ENCODE results near the gene AARS2. TPM values are rescaled to one million over a fixed set of nuclear protein-coding genes. Genes with fewer than 3 reads are reported as not detected.

Gene AARS2
- total RNA-seq, 6 donors from 2014 or later = 11.1 to 23.0 (median 12.0) TPM

DNA sequence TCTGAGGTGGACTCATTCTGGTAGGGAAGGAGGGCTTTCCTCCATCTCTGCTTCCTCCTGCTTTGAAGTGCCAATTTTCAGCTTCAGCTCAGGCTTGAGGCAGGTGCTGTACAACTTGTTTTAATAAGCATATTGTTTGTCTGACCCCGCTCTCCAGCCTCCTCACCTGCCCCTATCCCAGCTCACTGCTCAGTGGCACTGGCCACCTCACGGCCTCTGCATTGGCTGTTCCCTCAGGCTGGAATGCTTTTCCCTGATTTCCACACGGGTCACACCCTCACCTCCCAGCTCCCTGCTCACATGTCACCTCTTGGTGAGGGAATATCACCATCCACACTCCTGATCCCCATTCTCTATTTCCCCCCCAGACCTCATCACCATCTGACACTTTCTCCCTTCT, 14.3 kb downstream of the AARS2 start:
- DNase-seq (no peak), ATAC-seq (ENCODE audit: low FRiP score in 2 of 2) (no peak)
- TF ChIP-seq, protein P1, sequence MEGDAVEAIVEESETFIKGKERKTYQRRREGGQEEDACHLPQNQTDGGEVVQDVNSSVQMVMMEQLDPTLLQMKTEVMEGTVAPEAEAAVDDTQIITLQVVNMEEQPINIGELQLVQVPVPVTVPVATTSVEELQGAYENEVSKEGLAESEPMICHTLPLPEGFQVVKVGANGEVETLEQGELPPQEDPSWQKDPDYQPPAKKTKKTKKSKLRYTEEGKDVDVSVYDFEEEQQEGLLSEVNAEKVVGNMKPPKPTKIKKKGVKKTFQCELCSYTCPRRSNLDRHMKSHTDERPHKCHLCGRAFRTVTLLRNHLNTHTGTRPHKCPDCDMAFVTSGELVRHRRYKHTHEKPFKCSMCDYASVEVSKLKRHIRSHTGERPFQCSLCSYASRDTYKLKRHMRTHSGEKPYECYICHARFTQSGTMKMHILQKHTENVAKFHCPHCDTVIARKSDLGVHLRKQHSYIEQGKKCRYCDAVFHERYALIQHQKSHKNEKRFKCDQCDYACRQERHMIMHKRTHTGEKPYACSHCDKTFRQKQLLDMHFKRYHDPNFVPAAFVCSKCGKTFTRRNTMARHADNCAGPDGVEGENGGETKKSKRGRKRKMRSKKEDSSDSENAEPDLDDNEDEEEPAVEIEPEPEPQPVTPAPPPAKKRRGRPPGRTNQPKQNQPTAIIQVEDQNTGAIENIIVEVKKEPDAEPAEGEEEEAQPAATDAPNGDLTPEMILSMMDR (IDR thresholded peaks at IDR 0.05) = no peak
- TF ChIP-seq EP300 (IDR thresholded peaks at IDR 0.05) = no peak
- TF ChIP-seq POLR2AphosphoS5 (IDR thresholded peaks at IDR 0.05) = no peak
- TF ChIP-seq POLR2A (IDR thresholded peaks at IDR 0.05) = no peak
- H3K9me3 ChIP-seq = no peaks in the 10 kb centered on the region
- no peak overlapping the region for H3K4me3 ChIP-seq
- peaks cover 10 to 18% (median 13%) of the 10 kb centered on the region in 4 donors for H3K4me1 ChIP-seq
- H3K36me3 ChIP-seq = peaks cover 9 to 39% (median 35%) of the 10 kb centered on the region in 4 donors
- H3K27me3 ChIP-seq = peaks cover 0 to 26% (median 14%) of the 10 kb centered on the region in 4 donors
- WGBS, 2 donors = 84 to 90% methylated on average over 3 of the region's 3 CpGs
- no peak overlapping the region for H3K27ac ChIP-seq

DNA sequence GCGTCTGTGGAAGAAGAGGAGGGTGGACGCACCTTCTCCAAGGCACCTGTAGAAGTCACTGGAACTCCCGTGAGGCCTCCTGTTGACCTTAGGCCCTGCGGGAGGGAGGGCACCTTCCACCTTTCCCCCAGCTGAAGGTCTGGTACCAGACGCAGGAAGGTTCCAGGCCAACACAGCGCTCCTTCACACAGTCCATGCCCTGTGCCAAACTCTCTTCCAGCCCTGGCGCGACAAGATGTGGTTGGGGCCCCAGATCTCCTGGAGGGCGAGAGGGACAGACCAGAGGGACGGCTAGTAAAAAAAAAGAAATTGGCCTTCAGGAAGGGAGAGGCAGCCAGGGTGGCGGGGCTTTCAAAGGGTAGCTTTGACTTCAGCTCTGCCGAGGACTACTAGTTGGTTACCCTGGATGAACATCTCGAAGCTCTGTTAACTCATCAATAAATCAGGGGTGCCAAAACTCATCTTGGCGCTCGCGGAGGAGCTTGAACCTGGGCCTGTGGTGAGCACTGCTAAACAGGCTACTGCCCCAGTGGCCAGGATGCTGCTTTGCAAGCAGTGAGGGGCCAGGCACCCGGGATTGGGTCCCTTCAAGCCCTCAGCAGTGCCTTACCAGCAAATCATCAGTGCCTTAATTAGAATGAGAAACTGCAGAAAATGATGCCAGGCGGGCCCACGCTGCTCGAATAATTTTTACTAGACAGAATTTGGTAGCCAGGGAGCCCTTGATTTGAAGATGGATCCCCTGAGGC, 14.9 kb downstream of the AARS2 start:
- H3K4me3 ChIP-seq = peak overlapping the region in 2 of 4 donors; percentile 51 to 52
- H3K4me1 ChIP-seq = peaks cover 10 to 18% (median 13%) of the 10 kb centered on the region in 4 donors
- ATAC-seq (ENCODE audit: low FRiP score in 2 of 2) = no peak
- H3K9me3 ChIP-seq = no peaks in the 10 kb centered on the region
- no peak for DNase-seq
- peaks cover 7 to 33% (median 29%) of the 10 kb centered on the region in 4 donors for H3K36me3 ChIP-seq
- H3K27me3 ChIP-seq = peaks cover 0 to 26% (median 14%) of the 10 kb centered on the region in 4 donors
- TF ChIP-seq EP300 (IDR thresholded peaks at IDR 0.05) (no peak), POLR2AphosphoS5 (IDR thresholded peaks at IDR 0.05) (no peak), POLR2A (IDR thresholded peaks at IDR 0.05) (no peak)
- TF ChIP-seq, protein P1 (IDR thresholded peaks at IDR 0.05) = no peak
- 54 to 56% methylated on average over 19 to 20 of the region's 20 CpGs for WGBS, 2 donors
- no peak overlapping the region for H3K27ac ChIP-seq

DNA sequence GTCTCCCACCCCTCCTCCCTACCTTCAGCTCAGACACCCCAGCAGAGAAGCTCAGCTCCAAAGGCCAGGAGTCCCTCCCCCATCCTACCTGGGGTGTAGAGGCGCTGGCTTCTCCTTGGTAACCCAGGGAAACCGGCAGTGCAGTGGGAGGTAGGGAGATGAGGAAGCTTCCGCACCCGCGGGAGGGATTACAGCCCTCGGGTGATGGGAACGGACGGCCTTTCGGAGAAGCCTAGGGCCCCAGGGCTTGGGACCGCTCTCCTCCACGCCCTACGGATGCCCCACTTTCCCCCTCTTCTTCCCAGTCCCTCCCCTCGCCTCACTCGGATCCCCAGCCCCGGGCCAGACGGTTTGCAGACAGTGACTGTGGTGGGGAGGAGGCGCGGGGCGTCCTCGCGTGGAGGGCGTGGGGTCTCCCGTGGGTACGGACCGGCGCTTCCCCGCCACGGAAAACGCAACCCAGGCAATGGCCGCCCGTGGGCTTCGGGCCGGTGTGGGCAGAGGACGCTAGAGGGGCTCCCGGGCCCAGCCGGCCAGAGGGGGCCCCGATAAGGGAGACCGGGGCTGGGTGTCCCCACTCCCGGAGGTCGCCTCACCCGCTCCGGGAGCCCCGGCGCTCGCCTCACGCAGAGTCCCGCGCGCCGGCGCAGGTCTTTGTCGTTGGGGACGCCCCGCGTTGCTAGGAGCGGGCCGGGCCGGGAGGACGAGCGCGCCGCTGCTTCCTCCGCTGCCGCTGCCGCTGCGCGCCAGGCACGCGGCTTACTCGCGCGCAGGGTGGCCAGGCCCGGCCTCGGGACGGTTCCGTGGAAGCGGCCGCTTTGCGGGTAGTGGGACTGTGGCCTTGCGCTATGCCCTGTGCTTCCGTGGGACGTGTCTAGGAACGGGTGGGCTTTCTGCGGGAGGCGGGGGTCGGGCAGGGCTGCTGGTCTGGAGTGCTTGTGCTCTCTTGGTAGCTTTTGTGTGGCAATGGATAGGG, 15.8 kb downstream of the AARS2 start:
- Histone ChIP-seq H3K9me3 (no peaks in the 10 kb centered on the region), H3K27ac (no peak overlapping the region), H3K4me1 (peaks cover 10 to 18% (median 13%) of the 10 kb centered on the region in 4 donors), H3K27me3 (peaks cover 0 to 26% (median 14%) of the 10 kb centered on the region in 4 donors), H3K4me3 (peak overlapping the region; percentile 6 to 52 (median 45)), H3K36me3 (peaks cover 5 to 24% (median 20%) of the 10 kb centered on the region in 4 donors)
- ATAC-seq (ENCODE audit: low FRiP score in 2 of 2) = peak in 1 of 2 donors; percentile 82
- DNase-seq = peak in 1 of 2 donors; percentile 90
- TF ChIP-seq POLR2AphosphoS5 (IDR thresholded peaks at IDR 0.05) = peak in 1 of 2 donors; percentile 5
- peak in 1 of 4 donors; percentile 22 for TF ChIP-seq POLR2A (IDR thresholded peaks at IDR 0.05)
- TF ChIP-seq EP300 (IDR thresholded peaks at IDR 0.05) = no peak
- WGBS, 2 donors = 3 to 4% methylated on average over 15 to 51 of the region's 86 CpGs

DNA sequence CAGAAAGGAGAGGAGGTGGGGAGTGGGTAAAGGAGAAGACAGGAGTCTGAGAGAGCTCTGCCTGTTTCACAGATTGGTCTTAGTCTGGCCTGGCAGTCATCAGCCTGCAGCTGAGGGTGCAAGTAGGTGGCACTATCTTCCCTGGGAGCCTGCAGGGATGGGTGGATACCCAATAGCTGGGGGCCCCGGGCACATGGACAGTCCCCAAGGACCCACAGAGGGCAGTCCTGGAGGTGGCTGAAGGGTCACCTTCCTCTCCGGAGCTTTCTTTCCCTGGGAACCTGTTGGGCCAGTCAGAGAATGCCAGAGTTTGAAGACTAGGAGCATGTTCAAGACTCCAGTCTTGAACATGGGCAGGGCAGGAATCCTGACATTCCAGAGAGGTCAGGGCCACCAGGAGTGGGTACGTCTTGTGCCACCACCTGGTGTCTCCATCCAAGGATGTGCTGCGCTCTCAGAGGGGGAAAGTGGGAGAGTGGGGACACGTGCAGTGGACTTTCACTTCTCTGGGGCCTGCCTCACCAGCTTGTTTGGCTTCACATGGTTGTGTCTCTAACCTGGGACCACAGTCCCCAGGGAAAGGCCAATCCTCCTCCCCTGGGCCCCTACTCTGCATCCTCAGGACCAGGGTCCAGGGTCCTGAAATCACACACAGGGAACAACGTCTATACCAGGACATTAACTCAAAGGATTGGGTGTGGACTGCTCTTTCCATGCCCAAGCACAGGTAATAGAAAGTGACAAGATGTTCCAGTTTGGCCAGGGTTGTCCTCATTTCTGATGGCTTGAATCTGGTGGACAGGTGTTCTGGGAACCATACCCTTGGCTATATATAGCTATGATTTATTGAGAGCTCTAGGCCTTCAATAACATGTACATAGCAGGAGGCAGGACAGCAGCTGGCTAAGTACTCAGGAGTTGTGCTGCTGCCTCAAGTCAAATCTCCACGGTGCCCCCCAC, 18.0 kb downstream of the AARS2 start:
- Histone ChIP-seq H3K9me3 (no peaks in the 10 kb centered on the region), H3K4me3 (no peak overlapping the region), H3K27ac (no peak overlapping the region), H3K27me3 (peaks cover 0 to 29% (median 14%) of the 10 kb centered on the region in 4 donors), H3K36me3 (peaks cover 0 to 2% (median under 1%) of the 10 kb centered on the region in 4 donors), H3K4me1 (peaks cover 10 to 18% (median 13%) of the 10 kb centered on the region in 4 donors)
- no peak for DNase-seq
- WGBS, 2 donors = 76 to 82% methylated on average over 3 to 7 of the region's 7 CpGs
- no peak for ATAC-seq (ENCODE audit: low FRiP score in 2 of 2)
- TF ChIP-seq POLR2A (IDR thresholded peaks at IDR 0.05) = no peak
- TF ChIP-seq EP300 (IDR thresholded peaks at IDR 0.05) = no peak
- TF ChIP-seq POLR2AphosphoS5 (IDR thresholded peaks at IDR 0.05) = no peak
- TF ChIP-seq, protein P1 (IDR thresholded peaks at IDR 0.05) = no peak

Measured in upper lobe of left lung (tissue), 6 donors.